RCC 7860 (cell line): ENCODE data around the gene PITX2.
"Not testable (repeated sequence)": the region's sequence is repeated elsewhere in the genome, so short reads cannot be mapped to it uniquely, and the experiment has no call there.

Source experiments
- DNase-seq: peaks from one replicate; pipeline ENCODE4 v3.0.0-alpha.2; 2015; ENCODE audit warnings: low spot score
- FAIRE-seq: peaks from 2 replicates; lab custom pipeline; 2012; peaks lifted over from hg19 to GRCh38; lab: Jason Lieb, UNC

Gene PITX2

GRCh38 chr4:110612631-110613269 lies 10.1 kb downstream of the PITX2 start:
- DNase-seq (no peak), FAIRE-seq (no peak)

DNA sequence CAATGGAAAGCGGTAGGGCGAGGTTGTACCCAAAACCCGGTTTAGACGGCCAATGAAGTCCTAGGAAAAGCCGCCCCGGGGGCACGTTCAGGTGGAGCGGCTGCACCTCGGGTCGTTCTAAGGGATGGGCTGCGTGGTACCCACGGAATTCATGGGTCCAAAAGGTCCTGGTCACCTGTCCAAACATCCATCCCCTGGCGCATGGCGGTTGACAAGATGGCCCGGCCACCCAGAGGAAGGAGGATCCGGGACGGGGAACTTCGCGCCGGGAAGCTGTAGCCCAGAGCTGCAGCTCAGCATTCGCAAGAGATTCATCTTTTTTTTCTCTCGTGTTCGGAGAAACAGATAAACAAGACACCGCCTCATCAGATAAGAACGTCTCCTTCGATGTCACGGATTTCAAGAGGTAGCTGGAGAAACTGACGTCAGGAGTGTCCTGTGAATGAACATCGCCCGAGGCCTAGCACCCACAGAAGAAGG lies 10.9 kb downstream of the PITX2 start:
- FAIRE-seq, result no peak

GRCh38 chr4:110610940-110611831 lies 11.7 kb downstream of the PITX2 start:
- peak; percentile 89 for DNase-seq
- peak; percentile 89 for FAIRE-seq

More for the DNA sequence above, 10.9 kb downstream of the PITX2 start:
- DNase-seq, result no peak

DNA sequence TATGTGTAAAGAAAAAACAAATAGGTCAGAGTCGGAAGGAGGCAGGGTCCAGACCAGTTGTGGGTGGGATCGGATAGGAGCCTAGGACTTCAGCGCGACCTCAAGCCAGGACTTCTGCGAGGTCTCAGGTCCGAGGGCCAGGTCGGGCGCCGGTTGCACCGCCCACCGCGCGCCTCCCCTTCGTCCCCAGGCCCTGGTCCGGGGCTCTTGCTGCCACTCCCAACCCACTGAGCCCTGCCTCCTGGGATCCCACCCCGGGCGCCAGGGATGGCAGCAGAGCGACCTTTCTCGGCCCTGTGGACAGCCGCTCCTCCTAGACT lies 12.3 kb downstream of the PITX2 start:
- FAIRE-seq, result no peak
- DNase-seq, result no peak

- no peak for FAIRE-seq
Observed at GRCh38 chr4:110609044-110609750, 13.7 kb downstream of the PITX2 start.

DNA sequence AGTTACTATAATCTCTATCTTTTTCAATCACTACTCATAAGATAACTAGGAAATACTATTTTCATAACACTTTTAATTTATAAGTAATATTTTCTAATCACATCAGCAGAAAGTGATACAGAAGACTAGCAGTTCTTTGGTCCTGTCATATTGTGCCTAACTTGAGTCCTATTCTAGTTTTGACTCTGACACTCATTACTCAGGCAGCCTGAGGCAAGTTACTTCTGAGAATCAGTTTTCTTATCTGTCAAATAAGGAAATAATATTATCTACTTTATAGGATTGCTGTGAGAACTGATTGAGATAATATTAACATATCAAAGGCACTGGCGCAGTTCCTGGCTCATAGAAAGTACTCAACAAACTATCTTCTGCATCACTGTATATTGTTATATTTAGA lies 17.8 kb downstream of the PITX2 start:
- no peak for DNase-seq
- no peak for FAIRE-seq

More at GRCh38 chr4:110609044-110609750, 13.7 kb downstream of the PITX2 start:
- no peak for DNase-seq

GRCh38 chr4:110602061-110602460 lies 20.8 kb downstream of the PITX2 start:
- FAIRE-seq, result no peak
- DNase-seq, result no peak

GRCh38 chr4:110597582-110597981 lies 25.3 kb downstream of the PITX2 start:
- no peak for FAIRE-seq
- no peak for DNase-seq

DNA sequence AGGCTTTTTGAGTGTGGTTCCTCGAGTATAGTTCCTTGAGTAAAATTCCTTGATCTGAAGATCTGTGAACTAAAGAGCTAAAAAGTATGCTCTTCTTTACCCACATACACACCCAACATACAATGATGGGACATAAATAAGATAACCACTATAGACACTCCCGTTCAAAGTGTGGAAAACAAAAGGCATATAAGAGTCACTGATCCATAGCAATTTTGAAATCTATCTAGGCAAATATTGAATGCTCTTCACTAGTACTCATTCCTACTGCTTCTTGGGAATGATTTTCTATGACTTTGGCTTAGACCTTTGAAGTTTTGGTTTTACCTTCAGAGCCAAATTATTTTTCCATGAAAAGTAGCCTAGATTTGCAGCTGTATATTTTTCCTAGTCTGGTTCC lies 26.4 kb downstream of the PITX2 start:
- DNase-seq (no peak), FAIRE-seq (no peak)

DNA sequence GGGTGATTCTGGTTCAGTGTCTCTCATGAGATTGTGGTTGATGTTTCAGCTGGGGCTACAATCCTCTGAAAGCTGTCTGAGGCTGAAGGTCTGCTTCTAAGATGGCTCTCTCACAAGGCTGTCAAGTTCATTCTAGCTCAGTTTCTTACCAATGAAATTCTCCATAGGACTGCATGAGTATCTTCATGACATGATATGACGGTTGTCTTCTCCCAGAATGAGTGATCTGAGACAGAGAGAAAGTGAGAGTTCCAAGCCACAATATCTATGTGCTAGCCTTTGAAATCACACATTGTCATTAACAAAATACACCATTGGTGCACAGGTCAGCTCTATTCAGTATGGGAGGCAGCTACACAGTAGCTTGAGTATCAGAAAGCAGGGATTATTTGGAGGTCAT lies 27.3 kb downstream of the PITX2 start:
- no peak for FAIRE-seq
- no peak for DNase-seq

- DNase-seq, result peak; percentile 30
- peak; percentile 78 for FAIRE-seq
Observed at GRCh38 chr4:110589297-110589696, 33.6 kb downstream of the PITX2 start.

DNA sequence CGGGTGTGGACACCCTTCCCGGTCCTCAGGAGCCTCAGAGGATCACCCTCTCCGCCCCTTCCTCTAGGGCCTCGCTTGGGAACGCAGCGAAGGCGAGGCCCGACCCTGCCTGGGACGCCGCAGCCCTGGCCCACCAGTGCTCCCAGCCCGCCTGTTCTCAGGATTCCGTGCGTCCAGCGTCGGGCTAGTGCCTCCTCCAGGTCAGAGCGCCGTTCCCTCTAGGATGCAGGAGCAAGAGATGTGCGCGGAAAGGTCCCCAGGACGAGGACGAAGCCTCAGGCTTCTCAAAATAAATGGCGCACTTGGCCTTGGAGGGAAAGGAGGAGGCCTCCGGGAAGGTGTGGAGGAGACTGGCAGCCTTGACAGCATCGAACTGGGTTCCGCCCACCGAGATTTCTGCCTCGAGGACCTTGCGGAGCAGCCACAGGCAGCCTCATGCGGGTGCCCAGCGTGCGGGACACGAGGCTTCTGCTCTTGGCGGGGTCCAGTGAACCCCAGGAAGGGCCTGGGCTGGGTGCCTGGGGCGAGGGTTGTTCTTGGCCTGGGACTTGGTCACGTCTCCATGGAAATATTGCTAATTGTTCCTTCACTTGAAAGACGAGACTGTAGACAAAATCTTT lies 35.1 kb downstream of the PITX2 start:
- DNase-seq (no peak), FAIRE-seq (no peak)

- peak; percentile 75 for FAIRE-seq
- peak; percentile 47 for DNase-seq
Observed at GRCh38 chr4:110586131-110586850, 36.6 kb downstream of the PITX2 start.

DNA sequence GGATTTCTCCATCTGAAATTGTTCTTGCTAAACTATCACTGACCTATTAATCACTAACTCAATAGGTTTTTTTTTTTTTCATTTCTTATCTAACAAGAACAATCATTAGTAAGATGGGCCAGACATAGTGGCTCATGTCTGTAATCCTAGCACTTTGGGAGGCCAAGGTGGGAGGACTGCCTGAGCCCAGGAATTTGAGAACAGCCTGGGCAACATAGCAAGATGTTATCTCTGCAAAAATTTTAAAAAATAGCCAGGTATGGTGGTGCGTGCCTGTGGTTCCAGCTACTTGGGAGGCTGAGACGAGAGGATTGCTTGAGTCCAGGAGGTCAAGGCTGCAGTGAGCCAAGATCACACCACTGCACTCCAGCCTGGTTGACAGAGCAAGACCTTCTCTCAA lies 46.2 kb downstream of the PITX2 start:
- not testable (repeated sequence) for DNase-seq, FAIRE-seq
